ENCODE results near the gene FH.

DNA sequence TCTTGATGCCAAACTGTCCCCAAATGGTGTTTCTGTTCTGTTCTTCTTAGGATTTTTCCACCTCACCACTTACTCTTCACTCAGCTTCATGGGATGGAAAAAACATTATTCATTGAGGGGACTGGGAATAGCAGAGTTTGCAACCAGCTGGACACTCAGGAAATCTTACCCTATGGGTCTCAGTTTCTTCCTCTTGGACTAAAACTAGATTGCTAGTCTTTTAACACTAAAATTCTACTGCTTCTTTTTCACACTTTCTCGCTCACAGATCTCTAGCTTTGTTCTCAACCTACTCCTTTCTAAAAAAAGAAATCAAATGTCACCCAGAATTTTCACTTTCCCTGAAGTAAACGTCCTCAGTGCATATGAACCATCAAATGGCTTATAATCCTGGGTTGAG is 17.4 kb upstream of the FH start:
- TF ChIP-seq, protein P1, sequence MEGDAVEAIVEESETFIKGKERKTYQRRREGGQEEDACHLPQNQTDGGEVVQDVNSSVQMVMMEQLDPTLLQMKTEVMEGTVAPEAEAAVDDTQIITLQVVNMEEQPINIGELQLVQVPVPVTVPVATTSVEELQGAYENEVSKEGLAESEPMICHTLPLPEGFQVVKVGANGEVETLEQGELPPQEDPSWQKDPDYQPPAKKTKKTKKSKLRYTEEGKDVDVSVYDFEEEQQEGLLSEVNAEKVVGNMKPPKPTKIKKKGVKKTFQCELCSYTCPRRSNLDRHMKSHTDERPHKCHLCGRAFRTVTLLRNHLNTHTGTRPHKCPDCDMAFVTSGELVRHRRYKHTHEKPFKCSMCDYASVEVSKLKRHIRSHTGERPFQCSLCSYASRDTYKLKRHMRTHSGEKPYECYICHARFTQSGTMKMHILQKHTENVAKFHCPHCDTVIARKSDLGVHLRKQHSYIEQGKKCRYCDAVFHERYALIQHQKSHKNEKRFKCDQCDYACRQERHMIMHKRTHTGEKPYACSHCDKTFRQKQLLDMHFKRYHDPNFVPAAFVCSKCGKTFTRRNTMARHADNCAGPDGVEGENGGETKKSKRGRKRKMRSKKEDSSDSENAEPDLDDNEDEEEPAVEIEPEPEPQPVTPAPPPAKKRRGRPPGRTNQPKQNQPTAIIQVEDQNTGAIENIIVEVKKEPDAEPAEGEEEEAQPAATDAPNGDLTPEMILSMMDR (IDR thresholded peaks at IDR 0.05) = no peak
- no peak for TF ChIP-seq POLR2A (IDR thresholded peaks at IDR 0.05)

All from lower leg skin (tissue), 3 donors.